Fibroblast of lung (primary cell): ENCODE results near the gene ACOD1. TPM values are rescaled to one million over a fixed set of nuclear protein-coding genes. Genes with fewer than 3 reads are reported as not detected.
"Not testable (repeated sequence)": the region's sequence is repeated elsewhere in the genome, so short reads cannot be mapped to it uniquely, and the experiment has no call there.

Experiments used
- DNase-seq, 2 donors: peaks; one replicate each; pipeline versions ENCODE4 v3.0.0 to v3.0.0-alpha.2; 2010; ENCODE audit warnings: low read depth in 2 of 2
- H2AFZ ChIP-seq: 2 replicates; pipeline ENCODE4 v1.5.1; 2012; ENCODE audit warnings: low read length, control low read depth, inconsistent platforms
- H3K27ac ChIP-seq: 2 replicates; pipeline ENCODE4 v1.5.1; 2011; ENCODE audit warnings: low read length, control low read depth; ENCODE audit not compliant: insufficient read depth
- H3K27me3 ChIP-seq: 2 replicates; pipeline ENCODE4 v1.5.1; 2011; ENCODE audit warnings: mild to moderate bottlenecking, low read length; ENCODE audit not compliant: control insufficient read depth, insufficient read depth
- H3K36me3 ChIP-seq: 2 replicates; pipeline ENCODE4 v1.5.1; 2011; ENCODE audit warnings: low read length; ENCODE audit not compliant: control insufficient read depth, insufficient read depth
- H3K4me1 ChIP-seq: 2 replicates; pipeline ENCODE4 v1.5.1; 2011; ENCODE audit warnings: low read length; ENCODE audit not compliant: control insufficient read depth, insufficient read depth; ENCODE audit errors: extremely low read depth
- H3K4me2 ChIP-seq: 2 replicates; pipeline ENCODE4 v1.5.1; 2011; ENCODE audit warnings: low read length, control low read depth; ENCODE audit not compliant: insufficient read depth; ENCODE audit errors: extremely low read depth
- H3K4me3 ChIP-seq, 4 experiments: fragments of 200-600 bp in 1 of 4; sonication (generic) in 1 of 4; replicated peaks in 1 of 4; 2 replicates each; pipeline ENCODE4 v1.5.1; 2011 to 2016; ENCODE audit warnings: low read length in 4 of 4, low read depth in 3 of 4, mild to moderate bottlenecking in 3 of 4, control low read depth in 2 of 4, inconsistent platforms in 1 of 4, mixed read lengths in 1 of 4; ENCODE audit not compliant: insufficient read depth in 1 of 4; ENCODE audit errors: control extremely low read depth in 1 of 4
- H3K79me2 ChIP-seq: 2 replicates; pipeline ENCODE4 v1.5.1; 2012; ENCODE audit warnings: mild to moderate bottlenecking, low read length, inconsistent platforms; ENCODE audit not compliant: control insufficient read depth, insufficient read depth
- H3K9ac ChIP-seq: 2 replicates; pipeline ENCODE4 v1.5.1; 2011; ENCODE audit warnings: mild to moderate bottlenecking, low read length, control low read depth; ENCODE audit not compliant: insufficient read depth
- H3K9me3 ChIP-seq: 2 replicates; pipeline ENCODE4 v1.5.1; 2012; ENCODE audit warnings: low read depth, low read length; ENCODE audit not compliant: control insufficient read depth, insufficient read depth
- H4K20me1 ChIP-seq: 2 replicates; pipeline ENCODE4 v1.5.1; 2011; ENCODE audit warnings: low read length; ENCODE audit not compliant: control insufficient read depth, insufficient read depth; ENCODE audit errors: extremely low read depth
- EZH2 ChIP-seq: IDR thresholded peaks from 2 replicates; pipeline ENCODE4 v1.5.1; 2012; ENCODE audit warnings: low read length, control low read depth, mild to moderate bottlenecking; ENCODE audit errors: missing control alignments
- polyA minus RNA-seq: library from RNA; depleted of rRNA, polyadenylated mRNA; stranded (reverse); fragments of >200 nt; gene quantifications from 2 replicates; pipeline ENCODE4 v1.2.3, GENCODE V29; 2011; ENCODE audit warnings: low replicate concordance
- polyA plus RNA-seq, 2 donors: library from polyadenylated mRNA; depleted of rRNA in 1 of 2; stranded (reverse) in 1 of 2; unstranded in 1 of 2; fragments of >200 nt; gene quantifications; 2 replicates each; pipeline ENCODE4 v1.2.1, GENCODE V29; 2011 to 2012; ENCODE audit warnings: missing spikeins in 1 of 2
- total RNA-seq: library from RNA; depleted of rRNA; stranded (reverse); fragments of >200 nt; gene quantifications from 2 replicates; pipeline ENCODE4 v1.2.1, GENCODE V29; 2014
- TF ChIP-seq, protein P1 (sequence below), 2 donors: IDR thresholded peaks in 1 of 2; conservative IDR thresholded peaks in 1 of 2; 1 replicate in 1 of 2; 2 replicates in 1 of 2; pipeline ENCODE4 v1.5.1; 2011 to 2012; ENCODE audit warnings: low read length in 2 of 2, control low read depth in 1 of 2, inconsistent platforms in 1 of 2, low read depth in 1 of 2, mild to moderate bottlenecking in 1 of 2

ACOD1 gene
- total RNA-seq, result not detected in 2 replicates
- not detected in 2 replicates for polyA plus RNA-seq
- not detected in 2 replicates for polyA plus RNA-seq (2012)
- polyA minus RNA-seq, result not detected in 2 replicates

DNA sequence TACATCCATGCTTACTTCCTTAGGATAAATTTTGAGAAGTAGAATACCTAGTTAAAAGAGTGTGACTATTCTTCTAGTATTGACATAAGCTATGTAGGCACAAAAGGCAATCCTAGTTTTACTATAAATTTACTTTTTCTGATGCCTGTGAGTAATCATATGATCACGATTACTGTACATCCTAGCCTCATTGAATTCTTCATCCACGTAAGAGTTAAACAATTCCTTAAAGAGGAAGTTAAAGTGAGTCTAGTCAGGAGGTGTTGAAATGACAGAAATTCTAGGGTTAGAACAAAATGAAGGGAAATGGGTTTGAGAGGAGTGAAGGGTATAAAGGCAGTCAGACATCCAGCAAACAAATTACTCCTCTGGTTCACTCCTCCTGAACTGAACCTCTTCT lies at the start of gene ACOD1:
Gene ACOD1, plus strand, starts transcription at position 363 of the 400 bp plus-strand sequence. CDS start 48 bp downstream, outside the sequence.
- H4K20me1 ChIP-seq, result no peaks in the 10 kb centered on the region
- no peaks in the 10 kb centered on the region for H3K36me3 ChIP-seq
- H3K4me3 ChIP-seq, result no peak within 1 kb of the TSS
- H3K4me1 ChIP-seq, result peaks cover 8% of the 10 kb centered on the region
- no peaks in the 10 kb centered on the region for H3K9me3 ChIP-seq
- no peak within 1 kb of the TSS for H3K4me2 ChIP-seq
- DNase-seq, result no peak
- H2AFZ ChIP-seq, result no peak within 1 kb of the TSS
- H3K27ac ChIP-seq, result no peak within 1 kb of the TSS
- no peaks in the 10 kb centered on the region for H3K79me2 ChIP-seq
- no peak for TF ChIP-seq EZH2
- TF ChIP-seq, protein P1, sequence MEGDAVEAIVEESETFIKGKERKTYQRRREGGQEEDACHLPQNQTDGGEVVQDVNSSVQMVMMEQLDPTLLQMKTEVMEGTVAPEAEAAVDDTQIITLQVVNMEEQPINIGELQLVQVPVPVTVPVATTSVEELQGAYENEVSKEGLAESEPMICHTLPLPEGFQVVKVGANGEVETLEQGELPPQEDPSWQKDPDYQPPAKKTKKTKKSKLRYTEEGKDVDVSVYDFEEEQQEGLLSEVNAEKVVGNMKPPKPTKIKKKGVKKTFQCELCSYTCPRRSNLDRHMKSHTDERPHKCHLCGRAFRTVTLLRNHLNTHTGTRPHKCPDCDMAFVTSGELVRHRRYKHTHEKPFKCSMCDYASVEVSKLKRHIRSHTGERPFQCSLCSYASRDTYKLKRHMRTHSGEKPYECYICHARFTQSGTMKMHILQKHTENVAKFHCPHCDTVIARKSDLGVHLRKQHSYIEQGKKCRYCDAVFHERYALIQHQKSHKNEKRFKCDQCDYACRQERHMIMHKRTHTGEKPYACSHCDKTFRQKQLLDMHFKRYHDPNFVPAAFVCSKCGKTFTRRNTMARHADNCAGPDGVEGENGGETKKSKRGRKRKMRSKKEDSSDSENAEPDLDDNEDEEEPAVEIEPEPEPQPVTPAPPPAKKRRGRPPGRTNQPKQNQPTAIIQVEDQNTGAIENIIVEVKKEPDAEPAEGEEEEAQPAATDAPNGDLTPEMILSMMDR (conservative IDR thresholded peaks at IDR 0.05 in 1 of 2, IDR thresholded peaks at IDR 0.05 in 1 of 2; ENCODE audit: low read depth in 1 of 2, low read length in 2 of 2), result no peak
- H3K27me3 ChIP-seq, result no peaks in the 10 kb centered on the region
- no peak within 1 kb of the TSS for H3K9ac ChIP-seq

DNA sequence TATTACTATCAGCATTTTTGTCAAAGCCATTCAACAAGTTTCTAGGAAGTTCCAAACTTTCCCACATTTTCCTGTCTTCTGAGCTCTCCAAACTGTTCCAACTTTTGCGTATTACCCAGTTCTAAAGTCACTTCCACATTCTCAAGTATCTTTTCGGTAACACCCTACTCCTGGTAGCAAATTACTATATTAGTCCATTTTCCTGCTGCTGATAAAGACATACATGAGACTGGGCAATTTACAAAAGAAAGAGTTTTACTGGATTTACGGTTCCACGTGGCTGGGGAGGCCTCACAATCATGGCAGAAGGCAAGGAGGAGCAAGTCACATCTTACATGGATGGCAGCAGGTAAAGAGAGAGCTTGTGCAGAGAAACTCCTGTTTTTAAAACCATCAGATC lies 49.2 kb upstream of the ACOD1 start:
- H3K9ac ChIP-seq, DNase-seq, H3K27ac ChIP-seq, H3K79me2 ChIP-seq, H2AFZ ChIP-seq, H3K36me3 ChIP-seq, H4K20me1 ChIP-seq, H3K27me3 ChIP-seq, H3K4me1 ChIP-seq, H3K9me3 ChIP-seq, H3K4me3 ChIP-seq, H3K4me2 ChIP-seq: not testable (repeated sequence)

DNA sequence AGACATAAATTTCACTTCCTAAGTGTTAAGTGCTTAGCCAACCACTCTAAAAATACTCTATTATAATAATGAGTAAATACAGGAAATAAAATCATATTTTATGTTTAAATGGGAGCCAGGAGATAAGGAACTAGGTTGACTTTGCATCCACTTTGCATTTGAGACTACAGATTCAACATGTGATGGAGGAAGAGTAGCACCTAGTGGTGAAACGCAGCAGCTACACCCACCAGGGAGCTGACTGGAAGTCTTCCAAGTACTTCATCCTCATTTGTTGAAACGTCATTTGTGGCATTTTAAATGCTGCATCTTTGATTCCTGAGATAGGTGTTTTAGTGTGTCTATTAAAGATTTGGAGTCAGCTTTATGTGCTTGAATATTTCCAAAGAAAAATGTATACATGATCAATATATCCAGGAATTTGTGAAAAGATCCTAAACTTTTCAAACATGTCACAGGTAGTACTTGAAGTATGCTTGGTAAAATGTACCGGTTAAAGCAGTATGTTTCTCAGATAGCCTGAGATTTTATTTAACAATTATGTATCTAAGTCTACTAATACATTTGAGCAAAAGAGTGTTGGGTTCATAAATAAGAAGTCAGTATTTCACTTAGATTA lies 44.7 kb upstream of the ACOD1 start:
- peak; percentile 63 to 85 for DNase-seq
- no peak for TF ChIP-seq EZH2
- TF ChIP-seq, protein P1 (conservative IDR thresholded peaks at IDR 0.05 in 1 of 2, IDR thresholded peaks at IDR 0.05 in 1 of 2; ENCODE audit: low read depth in 1 of 2, low read length in 2 of 2), result peak; percentile 100
- no peaks in the 10 kb centered on the region for H3K79me2 ChIP-seq
- H3K4me3 ChIP-seq, result no peak overlapping the region
- no peak overlapping the region for H3K27ac ChIP-seq
- no peaks in the 10 kb centered on the region for H3K27me3 ChIP-seq
- no peak overlapping the region for H3K9ac ChIP-seq
- H3K36me3 ChIP-seq, result no peaks in the 10 kb centered on the region
- H3K4me2 ChIP-seq, result no peak overlapping the region
- no peaks in the 10 kb centered on the region for H3K9me3 ChIP-seq
- no peaks in the 10 kb centered on the region for H4K20me1 ChIP-seq
- H3K4me1 ChIP-seq, result no peaks in the 10 kb centered on the region
- H2AFZ ChIP-seq, result no peak overlapping the region
